Testis (tissue), 2 donors: ENCODE results near the gene TM9SF2.

Source experiments
- CTCF ChIP-seq, 3 experiments: fragments of 450-650 bp in 2 of 3; fragments of 200-600 bp in 1 of 3; sonication (generic) in 1 of 3; IDR thresholded peaks; one replicate each; pipeline ENCODE4 v1.5.1; 2016 to 2019; ENCODE audit warnings: antibody characterized with exemption in 3 of 3, mild to moderate bottlenecking in 2 of 3, moderate library complexity in 1 of 3
- POLR2A ChIP-seq: fragments of 450-650 bp; IDR thresholded peaks from one replicate; pipeline ENCODE4 v1.6.1; 2017; ENCODE audit warnings: antibody characterized with exemption, mild to moderate bottlenecking, moderate library complexity

- TF ChIP-seq CTCF (IDR thresholded peaks at IDR 0.05) (no peak), POLR2A (no peak)
Observed at GRCh38 chr13:99464441-99464949, 36.8 kb upstream of the TM9SF2 start.
